Naive B cell (primary cell): ENCODE data around the gene PSME1. TPM values are rescaled to one million over a fixed set of nuclear protein-coding genes. Genes with fewer than 3 reads are reported as not detected.

Experiments used
- ATAC-seq, 2 donors: fragments of 150-1000 bp; cut with Tn5 transposase; 2 replicates each; pipeline ENCODE4 v1.10.0; 2021; ENCODE audit warnings: low read depth in 2 of 2, mild to moderate bottlenecking in 2 of 2, moderate library complexity in 2 of 2
- DNase-seq: peaks from one replicate; pipeline ENCODE4 v3.0.0; 2022
- H3K27ac Mint-ChIP-seq, 6 donors: one replicate each; pipeline ENCODE4 v1.8.0; 2020 to 2022; ENCODE audit warnings: mild to moderate bottlenecking in 6 of 6, mixed read lengths in 6 of 6, moderate library complexity in 5 of 6, inconsistent platforms in 2 of 6
- H3K27me3 Mint-ChIP-seq, 3 donors: one replicate each; pipeline ENCODE4 v1.8.0; 2021 to 2022; ENCODE audit warnings: mixed read lengths in 3 of 3, mild to moderate bottlenecking in 1 of 3
- H3K36me3 Mint-ChIP-seq, 2 donors: one replicate each; pipeline ENCODE4 v1.8.0; 2020 to 2022; ENCODE audit warnings: mixed read lengths in 2 of 2, inconsistent platforms in 1 of 2, mild to moderate bottlenecking in 1 of 2
- H3K4me1 Mint-ChIP-seq, 3 donors: one replicate each; pipeline ENCODE4 v1.8.0; 2020 to 2022; ENCODE audit warnings: mixed read lengths in 3 of 3, inconsistent platforms in 1 of 3, mild to moderate bottlenecking in 1 of 3, moderate library complexity in 1 of 3
- H3K4me3 Mint-ChIP-seq, 8 donors: one replicate each; pipeline ENCODE4 v1.8.0; 2020 to 2022; ENCODE audit warnings: mild to moderate bottlenecking in 8 of 8, mixed read lengths in 8 of 8, moderate library complexity in 8 of 8, inconsistent platforms in 2 of 8
- H3K9me3 Mint-ChIP-seq, 7 donors: one replicate each; pipeline ENCODE4 v1.8.0; 2020 to 2022; ENCODE audit warnings: mixed read lengths in 7 of 7, mild to moderate bottlenecking in 5 of 7, inconsistent platforms in 2 of 7, moderate library complexity in 1 of 7
- polyA plus RNA-seq, 6 donors: library from polyadenylated mRNA; unstranded; fragments of 300-500 nt; fragmentation: Illumina TruSeq; gene quantifications; one replicate each; pipeline ENCODE4 v1.2.3, GENCODE V29; 2021; ENCODE audit warnings: low read depth in 6 of 6

Gene PSME1
- polyA plus RNA-seq, 6 donors from 2014 or later = 704 to 932 (median 769) TPM

DNA sequence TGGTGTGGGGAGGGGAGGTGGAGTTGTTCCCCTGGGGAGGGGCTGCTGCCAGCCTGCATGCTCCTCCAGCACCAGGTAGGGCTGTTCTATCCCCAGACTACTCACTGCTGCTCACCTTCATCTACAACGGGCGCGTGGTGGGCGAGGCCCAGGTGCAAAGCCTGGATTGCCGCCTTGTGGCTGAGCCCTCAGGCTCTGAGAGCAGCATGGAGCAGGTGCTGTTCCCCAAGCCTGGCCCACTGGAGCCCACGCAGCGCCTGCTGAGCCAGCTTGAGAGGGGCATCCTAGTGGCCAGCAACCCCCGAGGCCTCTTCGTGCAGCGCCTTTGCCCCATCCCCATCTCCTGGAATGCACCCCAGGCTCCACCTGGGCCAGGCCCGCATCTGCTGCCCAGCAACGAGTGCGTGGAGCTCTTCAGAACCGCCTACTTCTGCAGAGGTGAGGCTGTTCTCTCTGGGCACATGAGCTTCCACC lies 28.6 kb downstream of the PSME1 start:
- ATAC-seq (no peak), DNase-seq (no peak)
- H3K27me3 Mint-ChIP-seq = no peaks in the 10 kb centered on the region
- peaks cover 16 to 47% of the 10 kb centered on the region in 2 donors for H3K36me3 Mint-ChIP-seq
- H3K4me1 Mint-ChIP-seq = peaks cover 50 to 68% (median 67%) of the 10 kb centered on the region in 3 donors
- no peaks in the 10 kb centered on the region for H3K9me3 Mint-ChIP-seq
- H3K4me3 Mint-ChIP-seq = peak overlapping the region in 5 of 8 donors; percentile 15 to 86 (median 46)
- peak overlapping the region in 1 of 6 donors; percentile 83 for H3K27ac Mint-ChIP-seq

DNA sequence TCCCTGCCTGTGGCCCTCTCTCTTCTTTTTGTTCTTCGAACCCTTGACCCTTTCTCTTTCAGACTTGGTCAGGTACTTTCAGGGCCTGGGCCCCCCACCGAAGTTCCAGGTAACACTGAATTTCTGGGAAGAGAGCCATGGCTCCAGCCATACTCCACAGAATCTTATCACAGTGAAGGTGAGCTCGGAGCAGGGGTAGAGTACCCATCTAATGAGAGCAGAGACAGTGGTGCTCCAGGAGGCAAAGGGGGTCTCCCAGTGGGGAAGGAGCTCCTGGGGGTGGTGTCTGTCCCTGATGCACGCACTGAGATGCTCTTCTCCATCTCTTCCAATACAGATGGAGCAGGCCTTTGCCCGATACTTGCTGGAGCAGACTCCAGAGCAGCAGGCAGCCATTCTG lies 29.8 kb downstream of the PSME1 start:
- ATAC-seq (no peak), DNase-seq (no peak)
- Mint-ChIP-seq H3K27ac (peak overlapping the region in 3 of 6 donors; percentile 26 to 89 (median 56)), H3K4me1 (peaks cover 49 to 62% (median 59%) of the 10 kb centered on the region in 3 donors), H3K27me3 (no peaks in the 10 kb centered on the region), H3K36me3 (peaks cover 16 to 49% of the 10 kb centered on the region in 2 donors), H3K4me3 (peak overlapping the region in 3 of 8 donors; percentile 20 to 57 (median 30)), H3K9me3 (no peaks in the 10 kb centered on the region)

DNA sequence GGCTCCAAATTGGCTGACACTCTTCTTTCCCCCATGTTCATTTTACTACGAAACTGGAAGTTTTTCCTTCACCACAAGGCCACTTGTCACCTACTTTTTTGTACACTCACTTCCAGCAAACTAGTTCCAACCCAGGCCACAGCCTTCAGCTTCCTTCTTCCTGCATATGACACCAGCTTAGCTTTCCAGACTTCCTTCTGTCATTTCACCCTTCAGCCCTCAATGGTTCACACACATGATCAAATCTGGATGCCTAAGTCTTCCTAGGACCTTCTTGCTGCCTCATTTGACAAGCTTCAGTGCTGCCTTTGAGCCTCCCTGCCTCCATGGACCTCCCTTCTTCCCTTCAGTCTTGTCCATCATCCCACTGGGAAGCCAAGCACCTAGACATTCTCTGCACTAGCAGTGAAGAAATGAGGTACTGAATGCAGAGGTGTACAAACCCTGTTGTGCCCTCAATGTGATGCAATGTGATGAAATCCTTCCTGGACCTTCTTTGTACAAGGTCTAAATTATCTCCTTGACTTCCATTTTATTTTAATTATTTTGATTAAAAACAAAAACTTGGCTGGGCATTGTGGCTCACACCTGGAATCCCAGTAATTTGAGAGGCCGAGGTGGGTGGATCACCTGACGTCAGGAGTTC lies 31.6 kb downstream of the PSME1 start:
- ATAC-seq (no peak), DNase-seq (no peak)
- Mint-ChIP-seq H3K27ac (peak overlapping the region in 4 of 6 donors; percentile 60 to 79 (median 78)), H3K36me3 (peaks cover 16 to 49% of the 10 kb centered on the region in 2 donors), H3K27me3 (no peaks in the 10 kb centered on the region), H3K4me3 (peak overlapping the region in 2 of 8 donors; percentile 19 to 33), H3K9me3 (no peaks in the 10 kb centered on the region), H3K4me1 (peaks cover 43 to 63% (median 51%) of the 10 kb centered on the region in 3 donors)

GRCh38 chr14:24171422-24172260 lies 35.6 kb downstream of the PSME1 start, which contains the start of gene REC8:
Gene REC8 (plus strand): TSS chr14:24172080. CDS start chr14:24172553, 473 bp downstream.
- peak; percentile 85 for DNase-seq
- Mint-ChIP-seq H3K4me3 (peak within 1 kb of the TSS; percentile 78 to 95 (median 93)), H3K4me1 (peaks cover 25 to 38% (median 27%) of the 10 kb centered on the region in 3 donors), H3K27me3 (no peaks in the 10 kb centered on the region), H3K27ac (peak within 1 kb of the TSS; percentile 38 to 95 (median 82)), H3K36me3 (peaks cover 11 to 23% of the 10 kb centered on the region in 2 donors), H3K9me3 (no peaks in the 10 kb centered on the region)
- ATAC-seq = peak; percentile 90 to 92

DNA sequence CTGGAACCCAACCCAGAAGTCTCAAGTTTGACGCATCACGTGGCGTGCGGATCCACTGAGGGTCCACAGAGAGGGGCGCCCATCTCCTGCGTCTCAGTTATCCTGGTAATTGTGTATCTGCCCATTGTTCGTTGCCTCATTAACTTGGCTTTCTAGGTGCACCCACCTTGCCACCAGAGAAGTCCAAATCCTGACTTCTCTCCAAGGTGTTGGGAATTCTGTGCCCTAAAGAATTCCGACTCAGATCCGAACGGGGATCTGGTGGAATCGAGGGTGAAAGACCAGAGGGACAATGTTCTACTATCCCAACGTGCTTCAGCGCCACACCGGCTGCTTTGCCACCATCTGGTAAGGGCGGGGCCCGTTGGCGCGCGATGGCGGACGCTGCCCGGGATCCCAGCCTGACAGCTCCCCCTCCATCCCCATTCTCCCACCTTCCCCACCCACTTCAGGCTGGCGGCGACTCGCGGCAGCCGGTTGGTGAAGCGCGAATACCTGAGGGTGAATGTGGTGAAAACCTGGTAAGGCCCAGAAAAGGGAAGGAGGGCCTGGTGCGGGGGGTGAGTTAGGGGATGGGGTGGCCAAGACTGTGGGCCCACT lies 36.4 kb downstream of the PSME1 start:
- ATAC-seq = peak in 1 of 2 donors; percentile 1
- peak overlapping the region in 4 of 6 donors; percentile 24 to 82 (median 72) for H3K27ac Mint-ChIP-seq
- no peaks in the 10 kb centered on the region for H3K9me3 Mint-ChIP-seq
- no peak for DNase-seq
- H3K36me3 Mint-ChIP-seq = peaks cover 10 to 17% of the 10 kb centered on the region in 2 donors
- peak overlapping the region; percentile 78 to 95 (median 93) for H3K4me3 Mint-ChIP-seq
- H3K4me1 Mint-ChIP-seq = peaks cover 23 to 34% (median 26%) of the 10 kb centered on the region in 3 donors
- no peaks in the 10 kb centered on the region for H3K27me3 Mint-ChIP-seq

DNA sequence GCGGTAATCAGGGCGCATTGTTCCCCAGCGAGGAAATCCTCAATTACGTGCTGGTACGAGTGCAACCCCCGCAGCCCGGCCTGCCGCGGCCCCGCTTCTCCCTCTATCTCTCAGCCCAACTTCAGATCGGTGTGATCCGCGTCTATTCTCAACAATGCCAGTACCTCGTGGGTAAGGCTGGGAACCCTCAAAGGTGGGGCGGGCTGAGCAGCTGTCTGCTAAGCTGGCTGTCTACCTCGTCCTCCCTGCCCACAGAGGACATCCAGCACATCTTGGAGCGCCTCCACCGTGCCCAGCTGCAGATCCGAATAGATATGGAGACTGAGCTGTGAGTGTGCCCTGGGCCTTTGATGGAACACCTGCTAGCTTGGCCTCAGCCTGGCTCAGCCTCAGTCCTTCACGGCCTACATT lies 36.9 kb downstream of the PSME1 start:
- peak overlapping the region; percentile 37 to 94 (median 76) for H3K4me3 Mint-ChIP-seq
- H3K36me3 Mint-ChIP-seq = peaks cover 6 to 12% of the 10 kb centered on the region in 2 donors
- no peak for ATAC-seq
- no peaks in the 10 kb centered on the region for H3K9me3 Mint-ChIP-seq
- H3K4me1 Mint-ChIP-seq = peaks cover 21 to 34% (median 21%) of the 10 kb centered on the region in 3 donors
- H3K27ac Mint-ChIP-seq = peak overlapping the region in 3 of 6 donors; percentile 70 to 87 (median 82)
- DNase-seq = no peak
- no peaks in the 10 kb centered on the region for H3K27me3 Mint-ChIP-seq

- Mint-ChIP-seq H3K27ac (no peak overlapping the region), H3K27me3 (no peaks in the 10 kb centered on the region), H3K4me1 (peaks cover 15 to 38% (median 22%) of the 10 kb centered on the region in 3 donors), H3K36me3 (no peaks in the 10 kb centered on the region), H3K9me3 (no peaks in the 10 kb centered on the region), H3K4me3 (no peak overlapping the region)
- ATAC-seq = no peak
- DNase-seq = no peak
Observed at GRCh38 chr14:24176599-24176998, 40.6 kb downstream of the PSME1 start.

DNA sequence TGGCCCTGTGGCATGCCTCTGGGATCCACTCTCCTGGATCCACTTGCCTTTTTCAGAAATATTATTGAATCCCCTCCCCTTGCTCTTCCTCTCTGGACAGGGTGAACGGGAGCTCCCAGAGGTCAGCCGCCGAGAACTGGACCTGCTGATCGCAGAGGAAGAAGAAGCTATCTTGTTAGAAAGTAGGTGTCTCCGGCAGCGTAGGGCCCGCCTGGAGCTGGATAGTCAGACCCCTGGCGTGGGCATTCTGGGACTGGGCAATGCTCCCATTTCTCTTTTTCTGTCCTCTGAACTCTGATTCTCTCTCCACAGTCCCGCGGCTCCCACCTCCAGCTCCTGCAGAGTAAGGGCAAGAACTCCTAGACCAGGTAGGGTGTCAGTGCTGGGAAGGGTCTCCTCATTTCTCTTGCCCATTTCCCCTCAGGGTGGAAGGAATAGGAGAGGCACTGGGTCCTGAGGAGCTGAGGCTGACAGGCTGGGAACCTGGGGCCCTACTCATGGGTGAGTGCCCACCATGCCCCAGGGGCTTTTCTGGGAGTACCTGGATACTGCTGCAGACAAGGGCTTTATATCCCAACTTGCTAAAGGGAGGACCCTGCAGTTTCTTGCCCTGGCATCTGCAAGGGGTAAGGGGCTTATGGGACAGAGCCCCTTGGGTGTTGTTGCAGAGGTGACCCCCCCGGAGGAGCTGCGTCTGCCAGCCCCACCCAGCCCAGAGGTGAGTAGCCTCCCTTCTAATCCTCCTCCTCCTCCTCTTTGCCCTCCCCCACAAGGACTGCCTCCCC lies 41.2 kb downstream of the PSME1 start:
- Mint-ChIP-seq H3K9me3 (no peaks in the 10 kb centered on the region), H3K27ac (peak overlapping the region in 1 of 6 donors; percentile 33), H3K36me3 (no peaks in the 10 kb centered on the region)

GRCh38 chr14:24177891-24178290 lies 41.9 kb downstream of the PSME1 start:
- ATAC-seq (no peak), DNase-seq (no peak)
- Mint-ChIP-seq H3K27me3 (no peaks in the 10 kb centered on the region), H3K9me3 (no peaks in the 10 kb centered on the region), H3K27ac (no peak overlapping the region), H3K4me1 (peaks cover 12 to 31% (median 17%) of the 10 kb centered on the region in 3 donors), H3K36me3 (peaks cover 0 to 4% of the 10 kb centered on the region in 2 donors), H3K4me3 (no peak overlapping the region)

More for the DNA sequence above, 41.2 kb downstream of the PSME1 start:
- no peaks in the 10 kb centered on the region for H3K27me3 Mint-ChIP-seq
- ATAC-seq = no peak
- DNase-seq = no peak
- H3K4me1 Mint-ChIP-seq = peaks cover 12 to 32% (median 20%) of the 10 kb centered on the region in 3 donors
- no peak overlapping the region for H3K4me3 Mint-ChIP-seq

DNA sequence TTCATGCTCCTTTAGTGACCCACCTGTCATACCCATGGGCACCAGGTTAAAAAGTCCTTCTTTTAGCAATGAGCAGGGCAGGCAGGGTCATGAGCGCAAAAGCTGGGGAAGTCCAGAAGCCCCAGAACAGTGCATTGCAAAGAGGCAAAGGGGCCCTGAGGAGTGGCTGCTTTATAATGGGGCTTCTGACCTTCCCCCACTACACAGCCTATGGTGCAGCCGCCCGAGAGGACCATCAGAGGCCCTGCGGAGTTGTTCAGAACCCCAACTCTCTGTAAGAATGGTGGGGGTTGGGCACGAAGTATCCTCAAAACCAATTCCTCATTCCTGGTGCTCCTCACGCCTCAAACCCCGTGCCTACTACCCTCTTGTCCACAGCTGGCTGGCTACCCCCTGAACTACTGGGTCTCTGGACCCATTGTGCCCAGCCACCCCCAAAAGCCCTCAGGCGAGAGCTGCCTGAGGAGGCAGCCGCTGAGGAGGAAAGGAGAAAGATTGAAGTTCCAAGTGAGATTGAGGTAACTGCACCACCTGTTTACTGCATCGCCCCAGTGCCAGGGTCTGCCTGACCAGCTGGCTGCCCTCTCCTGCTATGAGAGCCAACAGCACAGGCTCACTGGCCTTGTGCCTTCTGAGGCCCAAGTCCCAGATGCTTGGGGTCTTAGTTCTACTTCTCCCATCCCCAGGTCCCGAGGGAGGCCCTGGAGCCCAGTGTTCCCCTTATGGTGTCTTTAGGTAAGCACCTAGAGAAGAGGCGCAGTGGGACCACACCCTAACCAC lies 42.6 kb downstream of the PSME1 start:
- Mint-ChIP-seq H3K27me3 (no peaks in the 10 kb centered on the region), H3K36me3 (peaks cover 0 to 4% of the 10 kb centered on the region in 2 donors), H3K27ac (peak overlapping the region in 3 of 6 donors; percentile 59 to 66 (median 65)), H3K9me3 (no peaks in the 10 kb centered on the region), H3K4me1 (peaks cover 10 to 24% (median 12%) of the 10 kb centered on the region in 3 donors), H3K4me3 (no peak overlapping the region)
- DNase-seq (no peak), ATAC-seq (no peak)

DNA sequence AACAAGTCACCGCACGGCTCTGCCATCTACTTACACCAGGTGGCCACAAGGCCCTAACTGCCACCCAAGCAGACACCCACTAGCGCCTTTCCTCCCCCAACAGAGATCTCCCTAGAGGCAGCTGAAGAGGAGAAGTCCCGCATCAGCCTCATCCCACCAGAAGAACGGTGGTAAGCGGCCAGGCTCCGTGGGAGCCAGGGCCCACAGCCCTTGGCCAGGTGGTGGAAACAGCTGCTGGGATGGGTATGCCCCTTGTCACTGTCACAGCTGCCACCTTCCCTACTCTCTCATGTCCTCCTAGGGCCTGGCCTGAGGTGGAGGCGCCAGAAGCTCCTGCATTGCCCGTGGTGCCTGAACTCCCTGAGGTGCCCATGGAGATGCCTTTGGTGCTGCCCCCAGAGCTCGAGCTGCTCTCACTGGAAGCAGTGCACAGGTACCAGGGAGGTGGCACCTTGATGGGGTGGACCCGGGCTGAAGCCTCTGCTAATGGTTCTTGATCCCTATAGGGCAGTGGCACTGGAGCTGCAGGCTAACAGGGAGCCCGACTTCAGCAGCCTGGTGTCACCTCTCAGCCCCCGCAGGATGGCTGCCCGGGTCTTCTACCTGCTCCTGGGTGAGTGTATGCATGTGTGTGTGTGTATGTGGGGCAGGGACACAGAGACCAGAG lies 43.4 kb downstream of the PSME1 start:
- H3K36me3 Mint-ChIP-seq = peaks cover 0 to 4% of the 10 kb centered on the region in 2 donors
- no peaks in the 10 kb centered on the region for H3K27me3 Mint-ChIP-seq
- H3K27ac Mint-ChIP-seq = peak overlapping the region in 3 of 6 donors; percentile 65 to 82 (median 66)
- ATAC-seq = no peak
- no peaks in the 10 kb centered on the region for H3K9me3 Mint-ChIP-seq
- DNase-seq = no peak
- no peak overlapping the region for H3K4me3 Mint-ChIP-seq
- peaks cover 10 to 22% (median 11%) of the 10 kb centered on the region in 3 donors for H3K4me1 Mint-ChIP-seq
